Smooth muscle cell (in vitro differentiated cells): ENCODE data around the gene NUMBL. TPM values are rescaled to one million over a fixed set of nuclear protein-coding genes. Genes with fewer than 3 reads are reported as not detected.

Experiments
- DNase-seq: peaks from one replicate; lab custom pipeline; 2025; ENCODE audit not compliant: unreplicated experiment; lab: John Stamatoyannopoulos, UW
- H2AFZ ChIP-seq: fragments of 200-600 bp; sonication (generic); 2 replicates; pipeline ENCODE4 v1.6.0; 2016; ENCODE audit warnings: antibody characterized with exemption, low read depth, mild to moderate bottlenecking
- H3F3A ChIP-seq: fragments of 200-600 bp; sonication (generic); 2 replicates; pipeline ENCODE4 v1.6.0; 2017; ENCODE audit warnings: antibody characterized with exemption, low read depth
- H3K27ac ChIP-seq: fragments of 200-600 bp; sonication (generic); 2 replicates; pipeline ENCODE4 v1.5.1; 2016; ENCODE audit warnings: low read depth, mild to moderate bottlenecking
- H3K27me3 ChIP-seq: fragments of 200-600 bp; sonication (generic); 2 replicates; pipeline ENCODE4 v1.6.1; 2016; ENCODE audit warnings: low read depth, mild to moderate bottlenecking
- H3K36me3 ChIP-seq: fragments of 200-600 bp; sonication (generic); 2 replicates; pipeline ENCODE4 v1.5.1; 2016; ENCODE audit warnings: low read depth
- H3K4me1 ChIP-seq: fragments of 200-600 bp; sonication (generic); 2 replicates; pipeline ENCODE4 v1.5.1; 2016; ENCODE audit warnings: low read depth
- H3K4me2 ChIP-seq: fragments of 200-600 bp; sonication (generic); 2 replicates; pipeline ENCODE4 v1.6.0; 2016; ENCODE audit warnings: mild to moderate bottlenecking
- H3K4me3 ChIP-seq: fragments of 200-600 bp; sonication (generic); 2 replicates; pipeline ENCODE4 v1.5.1; 2016; ENCODE audit warnings: mild to moderate bottlenecking
- H3K79me2 ChIP-seq: fragments of 200-600 bp; sonication (generic); 2 replicates; pipeline ENCODE4 v1.6.0; 2016; ENCODE audit warnings: low read depth, mild to moderate bottlenecking
- H3K9ac ChIP-seq: fragments of 200-600 bp; sonication (generic); 2 replicates; pipeline ENCODE4 v1.6.0; 2016; ENCODE audit warnings: low read depth
- H3K9me3 ChIP-seq: fragments of 200-600 bp; sonication (generic); replicated peaks from 2 replicates; pipeline ENCODE4 v1.5.1; 2016; ENCODE audit warnings: low read depth
- H4K20me1 ChIP-seq: fragments of 200-600 bp; sonication (generic); 2 replicates; pipeline ENCODE4 v1.6.0; 2016; ENCODE audit warnings: low read depth
- CTCF ChIP-seq: fragments of 200-600 bp; sonication (generic); IDR thresholded peaks from 2 replicates; pipeline ENCODE4 v1.5.1; 2017; ENCODE audit warnings: borderline replicate concordance, mild to moderate bottlenecking, antibody characterized with exemption; ENCODE audit not compliant: insufficient read depth, poor library complexity, severe bottlenecking
- WGBS: methylation state at CpG from one replicate; pipeline ENCODE4 v1.1.7; 2016; ENCODE audit warnings: low lambda C conversion rate; 5-methylcytosine and 5-hydroxymethylcytosine counted together
- polyA plus RNA-seq: library from polyadenylated mRNA; unstranded; fragments of >200 nt; fragmentation: Nextera tagmentation; extraction: Ambion mirVana; gene quantifications from 2 replicates; pipeline ENCODE4 v1.2.1, GENCODE V29; 2016
- total RNA-seq: library from RNA; depleted of rRNA; stranded (reverse); fragments of >200 nt; gene quantifications from 2 replicates; pipeline ENCODE4 v1.2.3, GENCODE V29; 2014

The NUMBL gene
- total and polyA plus RNA-seq, 2 experiments from 2014 or later, result 30.5 to 73.0 TPM

GRCh38 chr19:40717880-40718773, 27.7 kb upstream of the NUMBL start:
- Histone ChIP-seq H3K4me3 (peak overlapping the region; percentile 78), H2AFZ (no peak overlapping the region), H3K4me1 (peaks cover 10% of the 10 kb centered on the region), H3F3A (peaks cover 16% of the 10 kb centered on the region), H3K4me2 (peak overlapping the region; percentile 91), H3K79me2 (peaks cover 58% of the 10 kb centered on the region), H3K36me3 (no peaks in the 10 kb centered on the region), H3K9me3 (no peaks in the 10 kb centered on the region), H3K27me3 (no peaks in the 10 kb centered on the region), H4K20me1 (peaks cover 39% of the 10 kb centered on the region), H3K27ac (peak overlapping the region; percentile 98), H3K9ac (peak overlapping the region; percentile 92)
- WGBS, result 5% methylated on average over 19 of the region's 20 CpGs
- peak; percentile 8 for DNase-seq
- no peak for TF ChIP-seq CTCF

- H2AFZ ChIP-seq, result no peak overlapping the region
- DNase-seq, result no peak
- H3K27ac ChIP-seq, result peak overlapping the region; percentile 98
- H3F3A ChIP-seq, result peaks cover 16% of the 10 kb centered on the region
- no peaks in the 10 kb centered on the region for H3K9me3 ChIP-seq
- H3K9ac ChIP-seq, result peak overlapping the region; percentile 92
- peaks cover 32% of the 10 kb centered on the region for H4K20me1 ChIP-seq
- TF ChIP-seq CTCF, result no peak
- WGBS, result under 1% methylated on average over 20 of the region's 20 CpGs
- no peaks in the 10 kb centered on the region for H3K27me3 ChIP-seq
- peaks cover 10% of the 10 kb centered on the region for H3K4me1 ChIP-seq
- peak overlapping the region; percentile 78 for H3K4me3 ChIP-seq
- H3K4me2 ChIP-seq, result peak overlapping the region; percentile 91
- H3K36me3 ChIP-seq, result no peaks in the 10 kb centered on the region
- H3K79me2 ChIP-seq, result peaks cover 52% of the 10 kb centered on the region
Observed at GRCh38 chr19:40717325-40717879, 27.0 kb upstream of the NUMBL start.

- peaks cover 10% of the 10 kb centered on the region for H3K4me1 ChIP-seq
- H3K9ac ChIP-seq, result peak within 1 kb of the TSS; percentile 92
- TF ChIP-seq CTCF, result no peak
- peak within 1 kb of the TSS; percentile 78 for H3K4me3 ChIP-seq
- DNase-seq, result peak; percentile 97
- H3K9me3 ChIP-seq, result no peaks in the 10 kb centered on the region
- no peak within 1 kb of the TSS for H2AFZ ChIP-seq
- H3K79me2 ChIP-seq, result peaks cover 45% of the 10 kb centered on the region
- H3K27me3 ChIP-seq, result no peaks in the 10 kb centered on the region
- peaks cover 25% of the 10 kb centered on the region for H4K20me1 ChIP-seq
- peak within 1 kb of the TSS; percentile 91 for H3K4me2 ChIP-seq
- no peaks in the 10 kb centered on the region for H3K36me3 ChIP-seq
- WGBS, result 1% methylated on average over 55 of the region's 76 CpGs
- H3K27ac ChIP-seq, result peak within 1 kb of the TSS; percentile 98
- peaks cover 16% of the 10 kb centered on the region for H3F3A ChIP-seq
Observed at GRCh38 chr19:40716482-40717324, 26.3 kb upstream of the NUMBL start, which contains the start of the genes COQ8B and ITPKC. Gene COQ8B (minus strand): TSS chr19:40716886. CDS start chr19:40714632, 2,254 bp downstream. Gene ITPKC (plus strand): TSS chr19:40717112. CDS start chr19:40717136, 24 bp downstream.
